ENCODE data around the gene THRSP.
"Not testable (repeated sequence)": the region's sequence is repeated elsewhere in the genome, so short reads cannot be mapped to it uniquely, and the experiment has no call there.

Gene THRSP

GRCh38 chr11:78038697-78039313 lies 24.9 kb upstream of the THRSP start:
- no peak overlapping the region for H3K4me3 ChIP-seq (replicated peaks; ENCODE audit: low read depth, low read length)
- no peak for DNase-seq (ENCODE audit: extremely low read depth, low read depth)
- no peak for TF ChIP-seq CTCF (IDR thresholded peaks at IDR 0.05; ENCODE audit: low read depth, low read length, missing control alignments)

GRCh38 chr11:78039391-78039918 lies 24.2 kb upstream of the THRSP start:
- TF ChIP-seq CTCF (IDR thresholded peaks at IDR 0.05; ENCODE audit: low read depth, low read length, missing control alignments), result no peak
- H3K4me3 ChIP-seq (replicated peaks; ENCODE audit: low read depth, low read length), result no peak overlapping the region
- no peak for DNase-seq (ENCODE audit: extremely low read depth, low read depth)

- peak; percentile 63 for DNase-seq (ENCODE audit: extremely low read depth, low read depth)
- no peak for TF ChIP-seq CTCF (IDR thresholded peaks at IDR 0.05; ENCODE audit: low read depth, low read length, missing control alignments)
- H3K4me3 ChIP-seq (replicated peaks; ENCODE audit: low read depth, low read length), result peak overlapping the region; percentile 20; the same call in 1 of the 2 replicates
Measured at GRCh38 chr11:78039919-78040671, 23.6 kb upstream of the THRSP start.

GRCh38 chr11:78040691-78041379 lies 22.8 kb upstream of the THRSP start:
- TF ChIP-seq CTCF (IDR thresholded peaks at IDR 0.05; ENCODE audit: low read depth, low read length, missing control alignments), result no peak
- DNase-seq (ENCODE audit: extremely low read depth, low read depth), result no peak
- no peak overlapping the region for H3K4me3 ChIP-seq (replicated peaks; ENCODE audit: low read depth, low read length)

- not testable (repeated sequence) for H3K4me3 ChIP-seq (replicated peaks; ENCODE audit: low read depth, low read length); DNase-seq (ENCODE audit: extremely low read depth, low read depth)
Measured at GRCh38 chr11:78041380-78041719, 22.3 kb upstream of the THRSP start.

GRCh38 chr11:78041843-78042440 lies 21.7 kb upstream of the THRSP start:
- TF ChIP-seq CTCF (IDR thresholded peaks at IDR 0.05; ENCODE audit: low read depth, low read length, missing control alignments), result no peak
- no peak for DNase-seq (ENCODE audit: extremely low read depth, low read depth)
- H3K4me3 ChIP-seq (replicated peaks; ENCODE audit: low read depth, low read length), result no peak overlapping the region

GRCh38 chr11:78044706-78045105 lies 19.0 kb upstream of the THRSP start:
- no peak for TF ChIP-seq CTCF (IDR thresholded peaks at IDR 0.05; ENCODE audit: low read depth, low read length, missing control alignments)
- no peak for DNase-seq (ENCODE audit: extremely low read depth, low read depth)
- no peak overlapping the region for H3K4me3 ChIP-seq (replicated peaks; ENCODE audit: low read depth, low read length)

Measured in HFF-Myc (cell line).